HG02588 (cell line): Measurements from ENCODE around the gene MXRA5.
"Not testable (repeated sequence)": the region's sequence is repeated elsewhere in the genome, so short reads cannot be mapped to it uniquely, and the experiment has no call there.

Experiments used
- ATAC-seq: cut with Tn5 transposase; IDR thresholded peaks from one replicate; pipeline ENCODE4 v1.9.1; 2021; ENCODE audit warnings: mild to moderate bottlenecking, moderate library complexity; ENCODE audit not compliant: unreplicated experiment

The MXRA5 gene

GRCh38 chrX:3346501-3347259, at the start of gene MXRA5:
Gene MXRA5, minus strand, starts transcription at chrX:3346652. Its CDS starts 2,819 bp downstream, at chrX:3343833.
- no peak for ATAC-seq

GRCh38 chrX:3393581-3394111, 47.2 kb upstream of the MXRA5 start:
- no peak for ATAC-seq

GRCh38 chrX:3393178-3393577, 46.7 kb upstream of the MXRA5 start:
- no peak for ATAC-seq

GRCh38 chrX:3388457-3388856, 42.0 kb upstream of the MXRA5 start:
- no peak for ATAC-seq

GRCh38 chrX:3384327-3384726, 37.9 kb upstream of the MXRA5 start:
- ATAC-seq = no peak

GRCh38 chrX:3380603-3381002, 34.2 kb upstream of the MXRA5 start:
- ATAC-seq = no peak

GRCh38 chrX:3379111-3379510, 32.7 kb upstream of the MXRA5 start:
- ATAC-seq = no peak

- no peak for ATAC-seq
Observed at GRCh38 chrX:3378156-3378555, 31.7 kb upstream of the MXRA5 start.

GRCh38 chrX:3377560-3377959, 31.1 kb upstream of the MXRA5 start:
- ATAC-seq = no peak

- ATAC-seq = not testable (repeated sequence)
Observed at GRCh38 chrX:3375878-3376508, 29.5 kb upstream of the MXRA5 start.

- no peak for ATAC-seq
Observed at GRCh38 chrX:3374108-3374800, 27.8 kb upstream of the MXRA5 start.

- ATAC-seq = no peak
Observed at GRCh38 chrX:3371163-3371562, 24.7 kb upstream of the MXRA5 start.

GRCh38 chrX:3370656-3371055, 24.2 kb upstream of the MXRA5 start:
- no peak for ATAC-seq

GRCh38 chrX:3362956-3363355, 16.5 kb upstream of the MXRA5 start:
- no peak for ATAC-seq

GRCh38 chrX:3360881-3361280, 14.4 kb upstream of the MXRA5 start:
- no peak for ATAC-seq

- not testable (repeated sequence) for ATAC-seq
Observed at GRCh38 chrX:3352741-3353140, 6.3 kb upstream of the MXRA5 start.

- no peak for ATAC-seq
Observed at GRCh38 chrX:3351276-3351675, 4.8 kb upstream of the MXRA5 start.

- ATAC-seq = no peak
Observed at GRCh38 chrX:3348191-3348590, 1.7 kb upstream of the MXRA5 start.

GRCh38 chrX:3345281-3346191, 916 bp downstream of the MXRA5 start:
- no peak for ATAC-seq

- not testable (repeated sequence) for ATAC-seq
Observed at GRCh38 chrX:3343569-3343968, 2.9 kb downstream of the MXRA5 start.

GRCh38 chrX:3340016-3340415, 6.4 kb downstream of the MXRA5 start:
- ATAC-seq = no peak
